ENCODE data around the gene CEP85. TPM values are rescaled to one million over a fixed set of nuclear protein-coding genes. Genes with fewer than 3 reads are reported as not detected.

CEP85 gene
- total and polyA plus RNA-seq, 8 donors: 2.7 to 6.6 (median 3.7) TPM

DNA sequence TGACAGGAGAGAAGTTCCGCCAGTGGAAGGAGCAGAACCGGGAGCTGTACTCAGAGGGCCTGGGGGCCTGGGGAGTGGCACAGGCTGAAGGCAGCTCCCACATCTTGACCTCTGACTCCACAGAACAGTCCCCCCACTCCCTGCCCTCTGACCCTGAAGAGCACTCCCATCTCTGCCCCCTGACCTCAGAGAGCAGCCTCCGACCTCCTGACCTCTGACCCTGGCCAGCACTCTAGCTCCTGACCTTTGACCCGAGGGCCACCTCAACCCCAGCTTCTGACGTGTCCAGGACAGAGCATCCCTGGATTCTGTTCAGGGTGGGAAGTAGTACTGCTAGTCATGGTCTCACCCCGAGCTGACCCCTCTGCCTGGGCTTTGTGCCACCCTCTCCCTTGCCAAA, 44.7 kb upstream of the CEP85 start:
- H3K27me3 ChIP-seq: no peaks in the 10 kb centered on the region
- H3K4me3 ChIP-seq: no peak overlapping the region
- H3K4me1 ChIP-seq: no peaks in the 10 kb centered on the region
- H3K27ac ChIP-seq: no peak overlapping the region
- 77 to 79% methylated on average over 6 of the region's 6 CpGs for WGBS, 2 donors
- no peak for DNase-seq
- no peaks in the 10 kb centered on the region for H3K9me3 ChIP-seq
- no peak for FAIRE-seq
- intact Hi-C loops (cut with DNase I): no loop called here
- TF ChIP-seq CTCF (IDR thresholded peaks at IDR 0.05): no peak
- H3K36me3 ChIP-seq: peaks cover 0 to 13% (median 0%) of the 10 kb centered on the region in 3 donors
- peak in 1 of 4 donors; percentile 11 for ATAC-seq

DNA sequence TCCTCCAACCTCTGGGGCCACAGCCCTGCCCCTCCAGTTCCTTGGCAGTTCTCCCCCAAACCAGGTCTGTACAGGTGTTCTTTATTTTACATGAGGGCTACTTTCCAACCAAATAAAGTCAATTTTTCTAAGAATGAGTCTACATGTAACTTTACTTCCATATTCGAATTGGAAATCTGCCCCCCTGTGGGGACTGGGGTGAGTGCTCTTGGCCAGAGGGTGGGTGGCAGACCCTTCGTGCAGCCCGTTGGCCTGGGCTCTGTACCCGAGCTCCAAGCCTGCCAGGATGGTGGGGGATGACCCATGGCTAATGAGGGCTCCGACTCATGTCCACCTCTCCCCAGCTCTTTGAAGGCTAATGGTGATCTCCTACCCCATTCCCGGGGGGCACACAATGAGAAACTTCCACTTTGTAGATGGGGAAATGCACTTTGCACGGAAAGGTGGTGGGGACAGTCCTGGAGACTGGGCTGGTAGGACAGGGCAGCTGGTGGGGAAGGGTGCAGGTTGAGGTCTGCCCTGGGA, 44.2 kb upstream of the CEP85 start:
- FAIRE-seq: no peak

GRCh38 chr1:26190373-26190987, 43.5 kb upstream of the CEP85 start, which contains the start of gene CATSPER4:
CATSPER4 (plus strand) TSS chr1:26190602; CDS start chr1:26190628, 26 bp downstream.
- 52 to 54% methylated on average over 16 of the region's 16 CpGs for WGBS, 2 donors
- intact Hi-C loops (cut with DNase I): no loop called here
- H3K4me3 ChIP-seq: no peak within 1 kb of the TSS
- DNase-seq (no peak), FAIRE-seq (no peak), ATAC-seq (peak in 3 of 4 donors; percentile 25 to 60 (median 54))
- peaks cover 0 to 8% (median 0%) of the 10 kb centered on the region in 3 donors for H3K36me3 ChIP-seq
- H3K9me3 ChIP-seq: no peaks in the 10 kb centered on the region
- H3K27me3 ChIP-seq: no peaks in the 10 kb centered on the region
- H3K27ac ChIP-seq: no peak within 1 kb of the TSS
- no peak for TF ChIP-seq CTCF (IDR thresholded peaks at IDR 0.05)
- no peaks in the 10 kb centered on the region for H3K4me1 ChIP-seq

More for the DNA sequence above, 44.2 kb upstream of the CEP85 start:
- intact Hi-C loops (cut with DNase I): no loop called here
- DNase-seq (no peak), ATAC-seq (no peak)
- H3K4me3 ChIP-seq: no peak overlapping the region
- no peaks in the 10 kb centered on the region for H3K9me3 ChIP-seq
- H3K4me1 ChIP-seq: no peaks in the 10 kb centered on the region
- 68 to 75% methylated on average over 7 of the region's 7 CpGs for WGBS, 2 donors
- no peak overlapping the region for H3K27ac ChIP-seq
- H3K36me3 ChIP-seq: peaks cover 0 to 13% (median 0%) of the 10 kb centered on the region in 3 donors
- no peak for TF ChIP-seq CTCF (IDR thresholded peaks at IDR 0.05)
- H3K27me3 ChIP-seq: no peaks in the 10 kb centered on the region

DNA sequence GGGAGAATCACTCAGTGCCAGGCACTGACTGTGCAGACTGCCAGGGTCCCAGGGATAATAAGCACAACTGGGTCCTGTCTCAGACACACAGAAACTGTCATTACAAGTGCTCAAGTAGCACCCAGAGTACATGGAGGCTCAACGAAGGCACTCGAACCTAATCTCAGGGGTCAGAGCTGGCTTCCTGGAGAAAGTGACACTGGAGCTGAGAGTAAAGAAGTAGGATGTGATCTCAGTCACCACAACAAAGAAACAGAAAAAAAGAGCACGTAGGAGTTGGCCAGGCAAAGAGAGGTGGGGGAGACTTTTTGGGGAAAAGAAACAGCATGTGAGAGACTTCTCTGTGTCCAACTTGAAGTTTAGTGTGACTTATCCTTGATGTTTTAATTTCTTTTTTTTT, 42.3 kb upstream of the CEP85 start:
- intact Hi-C loops (cut with DNase I): no loop called here
- H3K27me3 ChIP-seq: no peaks in the 10 kb centered on the region
- H3K27ac ChIP-seq: no peak overlapping the region
- no peaks in the 10 kb centered on the region for H3K36me3 ChIP-seq
- ATAC-seq: no peak
- no peak for FAIRE-seq
- DNase-seq: no peak
- H3K9me3 ChIP-seq: no peaks in the 10 kb centered on the region
- 40 to 63% methylated on average over 3 of the region's 3 CpGs for WGBS, 2 donors
- H3K4me3 ChIP-seq: no peak overlapping the region
- H3K4me1 ChIP-seq: no peaks in the 10 kb centered on the region
- TF ChIP-seq CTCF (IDR thresholded peaks at IDR 0.05): no peak

GRCh38 chr1:26195805-26196204, 38.2 kb upstream of the CEP85 start:
- no peak overlapping the region for H3K4me3 ChIP-seq
- H3K27ac ChIP-seq: no peak overlapping the region
- intact Hi-C loops (cut with DNase I): no loop called here
- H3K27me3 ChIP-seq: no peaks in the 10 kb centered on the region
- DNase-seq: no peak
- no peak for TF ChIP-seq CTCF (IDR thresholded peaks at IDR 0.05)
- H3K36me3 ChIP-seq: no peaks in the 10 kb centered on the region
- H3K9me3 ChIP-seq: no peaks in the 10 kb centered on the region
- ATAC-seq: no peak
- no peak for FAIRE-seq
- WGBS, 2 donors: 56 to 72% methylated on average over 3 of the region's 3 CpGs
- no peaks in the 10 kb centered on the region for H3K4me1 ChIP-seq
